ENCODE results near the gene SH2D7.

The SH2D7 gene
- 0 to 0.08 (median 0) reads per million in 4 donors for total RNA-seq

GRCh38 chr15:78092261-78093041 is at the start of gene SH2D7:
Gene SH2D7, plus strand, starts transcription at chr15:78092561. Its CDS starts 24 bp downstream, at chr15:78092585.
- no peak for DNase-seq

DNA sequence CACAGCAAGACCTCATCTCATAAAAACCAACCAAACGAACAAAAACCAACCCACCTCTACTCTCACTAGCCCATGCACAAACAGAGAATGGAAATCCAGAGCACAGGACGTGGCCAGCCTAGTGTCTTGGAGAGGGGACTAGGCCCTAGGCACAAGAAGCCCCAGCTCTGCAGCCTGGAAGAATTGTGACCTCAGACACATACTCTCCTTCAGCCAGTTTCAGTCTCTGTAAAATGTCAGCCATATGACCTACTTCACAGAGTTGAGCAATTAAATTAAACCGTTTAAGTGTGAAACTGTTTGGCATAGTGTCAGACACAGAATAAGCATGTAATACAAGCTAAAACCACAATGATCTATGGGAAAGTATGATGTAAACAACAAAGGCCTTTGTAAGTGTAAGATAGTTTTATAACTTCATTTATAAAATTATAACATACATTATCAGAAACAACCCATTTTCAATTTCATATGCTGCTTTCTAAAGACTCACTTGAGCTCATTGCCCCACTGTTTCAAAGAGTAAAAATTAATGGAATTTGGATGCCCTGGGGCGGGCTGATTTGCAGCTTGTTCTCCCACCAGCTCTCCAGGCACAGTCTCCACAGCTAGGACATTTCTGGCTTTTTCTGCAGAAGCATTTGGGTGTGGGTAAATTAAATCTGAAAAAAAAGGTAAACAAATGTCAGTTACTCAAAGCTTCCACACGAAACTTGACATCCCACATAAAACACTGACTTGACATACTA is 47.8 kb upstream of the SH2D7 start:
- peak in 1 of 5 donors; percentile 77 for DNase-seq

DNA sequence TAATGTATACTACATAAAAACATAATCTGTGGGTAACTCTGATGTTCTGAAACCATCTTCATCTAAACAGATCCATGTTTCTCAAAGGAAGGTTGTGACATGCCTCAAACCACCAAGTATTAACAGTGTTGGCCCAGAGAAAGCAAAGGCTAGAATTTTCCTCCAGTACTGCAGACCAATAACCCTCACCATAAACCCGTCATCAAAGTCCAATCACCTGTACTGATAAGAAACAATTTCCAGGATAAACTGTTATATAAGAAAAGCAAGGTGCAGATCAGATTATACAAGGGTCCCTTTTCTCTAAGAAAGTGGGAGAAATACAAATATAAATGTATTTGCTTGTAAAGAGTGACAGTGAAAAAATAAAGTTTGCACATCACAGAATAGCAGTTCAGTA is 47.2 kb upstream of the SH2D7 start:
- no peak for DNase-seq

GRCh38 chr15:78046796-78047341 is 45.5 kb upstream of the SH2D7 start:
- peak in 1 of 5 donors; percentile 81 for DNase-seq

- DNase-seq: peak in 2 of 5 donors; percentile 13 to 65
These were observed 44.4 kb upstream of the SH2D7 start for GRCh38 chr15:78047761-78048627.

- no peak for DNase-seq
These were observed 43.8 kb upstream of the SH2D7 start for GRCh38 chr15:78048628-78048920.

DNA sequence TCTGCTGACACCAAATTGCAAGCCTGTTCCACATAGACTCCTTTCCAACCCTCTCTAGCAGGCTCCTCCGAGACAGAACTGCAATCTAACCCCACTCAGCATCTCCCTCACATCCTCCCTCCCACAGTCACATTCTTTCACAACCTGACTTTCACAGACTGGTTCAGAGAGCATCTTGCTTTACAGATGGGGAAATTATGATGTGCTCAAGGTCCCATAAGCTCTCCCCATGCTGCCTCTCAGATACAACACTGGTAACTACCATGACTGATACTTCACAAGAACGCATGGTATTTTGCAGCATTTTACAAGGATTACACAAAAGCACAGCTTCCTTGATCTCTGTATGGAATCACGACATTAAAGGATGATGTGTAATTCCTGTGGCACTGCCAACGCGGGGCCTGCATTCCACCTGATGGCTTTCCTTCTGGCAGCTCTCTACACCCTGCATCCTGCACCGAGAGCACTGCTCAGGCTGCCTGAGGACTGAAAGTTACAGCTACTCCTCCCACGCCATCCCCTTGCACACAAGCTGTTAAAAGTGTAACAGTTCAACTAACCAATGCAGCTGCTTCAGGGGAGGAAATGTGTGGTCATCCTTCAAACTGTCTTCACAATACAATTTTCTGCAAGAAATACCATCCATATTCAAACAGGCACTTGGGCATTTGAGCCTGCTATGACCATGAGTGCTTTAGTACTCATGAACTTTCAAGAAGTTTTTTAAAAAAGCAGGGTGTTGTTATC is 42.5 kb upstream of the SH2D7 start:
- peak in 3 of 5 donors; percentile 21 to 83 (median 29) for DNase-seq

- no peak for DNase-seq
These were observed 41.9 kb upstream of the SH2D7 start for GRCh38 chr15:78050441-78050809.

GRCh38 chr15:78050826-78051225 is 41.5 kb upstream of the SH2D7 start:
- peak in 2 of 5 donors; percentile 13 to 40 for DNase-seq

DNA sequence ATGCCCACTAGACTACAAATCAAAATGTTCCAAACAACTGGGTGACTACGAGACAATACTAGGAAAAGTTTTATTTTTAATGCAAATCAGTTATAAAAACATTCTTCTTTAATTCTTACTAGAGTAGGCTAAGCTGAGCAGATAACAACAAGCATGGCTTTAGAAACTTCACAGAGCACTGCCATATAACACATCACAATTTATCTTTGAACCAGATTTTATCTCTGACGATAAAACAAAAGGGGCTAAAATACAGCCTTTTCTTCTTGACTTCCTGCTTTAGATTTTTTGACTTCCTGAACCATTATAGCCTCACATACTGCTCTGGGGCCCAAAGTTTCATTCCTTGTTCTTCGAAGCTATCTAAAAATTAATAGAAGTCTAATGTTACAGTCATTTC is 40.8 kb upstream of the SH2D7 start:
- no peak for DNase-seq

GRCh38 chr15:78052001-78052401 is 40.4 kb upstream of the SH2D7 start:
- peak in 1 of 5 donors; percentile 37 for DNase-seq

DNA sequence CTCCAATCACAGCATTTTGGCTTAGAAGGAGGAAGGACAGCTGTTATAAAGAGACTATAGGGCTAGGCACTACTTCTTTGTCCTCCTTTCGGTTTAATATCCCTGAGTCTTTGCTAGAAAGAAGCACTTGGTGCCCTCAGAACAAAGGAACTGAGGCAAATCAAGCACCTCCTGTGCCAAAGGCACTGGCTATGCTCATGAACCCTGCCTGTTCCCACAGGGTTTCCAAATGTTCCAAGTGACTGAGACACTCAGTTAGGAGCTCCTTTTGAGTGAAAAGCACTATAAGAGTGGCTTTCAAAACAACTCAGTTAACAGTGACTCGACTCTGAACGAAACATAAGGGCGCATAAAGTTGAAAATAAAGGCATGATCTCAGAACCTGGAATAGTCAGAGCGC is 39.8 kb upstream of the SH2D7 start:
- no peak for DNase-seq

DNA sequence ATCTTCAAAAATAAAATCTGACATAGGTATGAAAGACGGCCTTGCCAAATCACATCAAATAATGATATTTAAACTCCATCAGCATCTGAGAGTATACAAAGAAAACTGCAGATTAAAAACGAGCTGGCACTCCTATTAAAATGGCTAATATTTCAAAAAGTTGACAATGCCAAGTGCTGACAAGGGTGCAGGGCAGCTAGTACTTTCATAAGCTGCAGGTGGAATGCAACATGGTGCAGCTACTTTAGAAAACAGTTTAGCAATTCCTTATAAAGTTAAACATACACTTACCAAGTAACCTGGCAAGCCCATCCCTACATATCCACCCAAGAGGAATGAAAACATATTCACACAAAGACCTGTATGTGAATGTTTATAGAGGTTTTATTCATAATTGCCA is 37.8 kb upstream of the SH2D7 start:
- no peak for DNase-seq

GRCh38 chr15:78054966-78055365 is 37.4 kb upstream of the SH2D7 start:
- no peak for DNase-seq

- DNase-seq: no peak
These were observed 36.2 kb upstream of the SH2D7 start for GRCh38 chr15:78055919-78056713.

GRCh38 chr15:78056714-78057269 is 35.6 kb upstream of the SH2D7 start:
- DNase-seq: no peak

DNA sequence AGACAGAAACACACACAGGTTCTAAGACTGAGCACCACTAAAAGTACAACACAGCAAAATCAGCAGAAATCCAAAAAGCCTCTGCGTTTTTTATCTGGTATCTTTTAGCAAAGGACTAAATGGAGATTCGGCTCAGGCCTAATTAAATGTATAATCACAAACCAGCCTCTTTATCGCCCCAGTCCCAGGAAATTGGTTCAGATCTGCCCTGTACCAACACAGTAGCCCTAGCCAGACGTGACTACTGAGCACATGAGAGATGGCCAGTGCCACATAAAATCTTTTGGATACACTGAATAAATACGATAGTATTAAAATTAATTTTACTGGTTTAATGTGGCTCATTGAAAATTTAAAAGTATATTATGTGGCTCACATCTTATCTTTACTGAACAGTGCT is 34.6 kb upstream of the SH2D7 start:
- DNase-seq: no peak

GRCh38 chr15:78058401-78058935 is 33.9 kb upstream of the SH2D7 start:
- no peak for DNase-seq

DNA sequence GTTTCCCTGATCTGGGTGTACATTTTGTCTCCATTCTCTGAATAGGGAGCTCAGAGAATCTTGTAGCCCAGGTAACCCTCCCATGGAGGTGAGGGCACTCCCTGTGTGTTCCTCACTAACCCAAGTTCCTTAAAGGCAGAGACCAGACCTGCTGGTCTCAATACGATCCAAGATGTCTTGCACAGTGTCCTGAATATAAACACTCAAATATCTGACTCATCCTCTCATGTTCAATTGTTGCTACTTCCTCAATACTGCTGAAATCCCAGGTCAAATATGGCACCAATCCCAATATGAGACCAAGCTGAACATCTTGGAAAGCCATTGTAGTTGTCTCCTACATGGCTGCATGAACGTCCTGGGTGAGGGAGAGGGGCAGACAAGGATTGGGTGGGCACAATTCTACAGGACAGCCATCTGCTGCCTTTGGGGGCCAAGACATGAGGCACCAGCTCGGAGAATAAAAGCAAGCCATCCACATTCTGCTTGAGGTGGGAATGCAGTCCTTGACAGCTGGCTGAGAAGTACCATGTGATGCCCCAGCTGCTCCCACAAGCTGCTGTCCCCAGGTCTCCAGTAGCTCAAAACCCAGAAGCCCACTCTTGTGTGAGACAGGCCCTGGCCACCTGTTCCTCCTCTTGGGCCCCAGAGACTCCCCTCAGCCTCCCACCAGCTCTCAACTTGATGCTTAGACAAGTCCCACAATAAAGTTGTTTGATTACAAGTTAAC is 33.1 kb upstream of the SH2D7 start:
- no peak for DNase-seq

GRCh38 chr15:78060232-78060631 is 32.1 kb upstream of the SH2D7 start:
- no peak for DNase-seq
